HG03060 (cell line): ENCODE results near the gene IMMP2L.

Experiments
- ATAC-seq: cut with Tn5 transposase; IDR thresholded peaks from one replicate; pipeline ENCODE4 v1.9.1; 2021; ENCODE audit warnings: low read depth, moderate number of reproducible peaks; ENCODE audit not compliant: unreplicated experiment

Gene IMMP2L

DNA sequence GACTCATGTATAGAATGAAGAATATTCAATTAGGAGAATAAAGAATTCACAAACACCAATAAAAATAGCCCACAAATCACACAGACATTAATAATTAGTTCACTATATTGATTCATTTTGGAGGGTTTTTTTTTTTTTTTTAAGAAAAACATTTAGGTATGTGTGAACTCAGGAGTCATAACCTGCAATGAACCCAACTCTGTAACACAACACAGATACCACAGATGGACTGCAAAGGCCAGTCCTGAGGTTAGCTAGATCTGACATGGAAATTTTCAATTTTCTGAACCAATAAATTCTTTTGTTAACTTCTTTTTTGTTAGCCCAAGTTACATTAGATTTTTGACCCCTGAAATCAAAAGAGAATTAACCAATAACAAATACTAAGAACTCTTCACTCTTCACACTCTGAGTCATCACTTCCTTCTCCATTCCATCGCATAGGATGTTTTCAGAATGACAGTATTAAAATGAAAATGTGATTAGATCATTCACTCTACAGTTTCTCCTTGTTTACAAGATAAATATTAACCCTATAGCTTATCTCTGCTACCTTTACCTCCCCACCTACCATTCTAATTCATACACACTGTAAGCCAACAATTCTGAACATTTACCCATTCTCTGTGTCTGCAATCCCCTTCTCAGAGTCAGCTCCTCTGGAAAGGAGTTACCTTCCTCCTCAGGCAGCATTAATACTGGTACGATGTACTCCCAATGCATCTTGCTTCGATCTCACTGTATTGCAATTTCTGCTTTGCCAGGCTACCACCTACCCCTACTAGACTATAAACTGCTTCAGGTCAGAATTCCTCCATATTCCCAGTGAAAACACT lies 329.8 kb downstream of the IMMP2L start:
- ATAC-seq: peak; percentile 93

DNA sequence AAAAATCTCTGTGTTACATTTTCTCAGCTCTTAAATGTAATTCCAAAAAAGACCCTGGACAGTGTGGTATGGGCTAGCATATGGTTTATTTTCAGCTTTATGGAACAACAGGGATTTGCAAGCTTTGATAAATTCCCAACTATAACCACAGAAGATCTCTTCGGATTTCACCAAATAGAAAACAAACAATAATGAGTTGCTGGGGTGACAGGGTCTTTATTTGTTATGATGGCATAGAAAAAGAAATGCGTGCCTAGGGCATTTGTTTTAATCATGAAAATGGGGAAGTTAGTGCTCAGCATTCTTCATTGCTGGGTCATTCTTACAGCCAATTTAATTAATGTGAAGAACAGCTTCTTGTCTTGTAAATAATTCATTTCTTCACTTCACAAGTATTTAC lies 332.4 kb downstream of the IMMP2L start:
- no peak for ATAC-seq

DNA sequence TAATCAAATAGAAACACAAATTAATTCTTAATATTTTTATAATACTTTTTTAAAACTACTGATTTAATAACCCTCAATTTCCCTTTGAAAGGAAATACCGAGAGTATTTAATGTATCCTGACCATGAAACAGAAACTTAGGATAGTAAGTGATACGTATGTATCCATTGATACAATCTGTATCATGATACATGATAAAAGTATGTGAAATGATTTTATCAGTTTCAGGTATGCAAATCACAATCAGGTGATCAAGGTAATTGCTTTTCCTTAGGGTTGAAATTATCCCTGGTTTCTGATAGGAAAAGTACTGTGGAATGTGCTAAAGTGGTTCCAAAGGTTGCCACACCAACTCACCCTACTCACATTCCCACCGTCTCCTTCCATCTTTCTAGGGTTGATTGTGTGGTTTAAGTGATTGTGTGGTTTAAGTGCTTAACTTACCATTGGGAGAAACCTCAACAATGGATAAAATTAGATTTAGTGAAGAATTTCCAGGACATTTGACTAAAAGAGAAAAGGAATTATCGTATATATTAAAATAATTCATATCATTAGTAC lies 333.0 kb downstream of the IMMP2L start:
- no peak for ATAC-seq

DNA sequence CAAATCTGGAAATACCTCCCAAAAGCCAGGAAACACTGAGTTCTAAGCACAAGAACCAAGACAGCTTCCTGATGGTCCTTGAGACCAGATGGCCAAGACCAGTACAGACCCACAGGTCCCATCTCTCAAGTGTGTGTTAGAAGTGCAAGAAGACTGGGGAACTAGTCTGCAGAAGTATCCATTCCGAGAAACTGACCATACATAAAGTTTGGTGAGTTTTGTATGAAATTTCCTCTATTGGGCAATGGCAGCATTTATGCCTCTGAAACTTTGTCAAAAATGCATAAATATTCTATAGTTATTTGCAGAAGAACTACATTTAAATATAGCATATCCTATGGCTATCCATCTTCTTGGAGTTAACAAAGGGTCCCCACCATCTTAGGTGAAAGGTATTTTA lies 333.9 kb downstream of the IMMP2L start:
- no peak for ATAC-seq

DNA sequence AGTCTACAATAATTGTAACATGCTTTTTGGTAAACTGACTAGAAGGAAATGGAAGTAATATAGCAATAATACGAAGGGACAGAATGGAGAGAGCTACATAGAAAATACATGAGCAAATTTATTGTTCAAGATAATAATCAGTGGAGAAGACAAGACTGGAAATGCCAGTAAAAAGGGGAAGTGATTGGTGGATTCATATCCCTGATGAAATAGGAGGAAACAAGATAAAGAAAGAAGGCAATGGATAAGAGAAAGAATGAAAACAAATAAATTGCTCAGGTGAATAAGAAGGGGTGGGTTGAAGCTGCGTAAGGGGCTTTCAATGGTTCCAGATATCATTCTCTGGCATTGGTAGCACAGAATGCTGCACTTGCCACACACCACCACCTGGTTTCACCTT lies 335.5 kb downstream of the IMMP2L start:
- ATAC-seq: no peak

DNA sequence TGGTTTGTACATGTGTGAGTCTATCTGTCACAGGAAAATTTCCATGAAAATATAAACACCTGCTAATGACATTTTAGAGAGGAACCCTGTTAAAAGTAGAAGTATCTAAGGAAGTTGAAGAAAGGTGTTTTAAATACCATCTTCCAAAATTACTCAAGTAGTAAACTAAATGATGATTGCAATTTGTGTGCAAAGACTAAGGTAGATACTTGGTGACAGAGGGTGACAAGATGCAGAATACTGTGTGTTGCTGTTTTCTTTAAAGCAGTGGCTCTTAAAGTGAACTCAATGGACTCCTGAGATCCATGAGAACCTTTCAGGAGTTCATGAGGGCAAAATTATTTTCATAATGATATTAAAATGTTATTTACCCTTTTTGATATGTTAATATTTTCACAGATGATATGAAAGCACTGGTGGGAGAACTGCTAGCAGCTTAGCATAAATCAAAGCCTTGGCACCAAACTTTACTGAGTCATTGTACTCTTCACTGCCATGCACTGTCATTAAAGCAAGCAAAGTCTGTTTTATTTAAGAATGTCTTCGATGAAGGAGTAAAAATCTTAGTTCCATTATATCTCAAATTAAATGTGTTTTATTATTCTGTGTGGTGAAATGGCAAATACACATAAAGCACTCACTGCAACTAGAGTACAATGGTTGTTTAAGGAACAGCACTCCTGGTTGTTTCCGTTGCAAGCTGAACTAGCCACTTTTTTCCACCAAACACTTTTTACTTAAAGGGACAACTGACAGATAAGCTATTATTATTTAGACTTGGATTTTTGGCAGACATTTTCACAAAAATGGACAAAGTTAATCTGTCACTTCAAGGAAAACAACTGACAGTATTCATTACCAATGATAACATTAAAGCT lies 337.7 kb downstream of the IMMP2L start:
- ATAC-seq: no peak

DNA sequence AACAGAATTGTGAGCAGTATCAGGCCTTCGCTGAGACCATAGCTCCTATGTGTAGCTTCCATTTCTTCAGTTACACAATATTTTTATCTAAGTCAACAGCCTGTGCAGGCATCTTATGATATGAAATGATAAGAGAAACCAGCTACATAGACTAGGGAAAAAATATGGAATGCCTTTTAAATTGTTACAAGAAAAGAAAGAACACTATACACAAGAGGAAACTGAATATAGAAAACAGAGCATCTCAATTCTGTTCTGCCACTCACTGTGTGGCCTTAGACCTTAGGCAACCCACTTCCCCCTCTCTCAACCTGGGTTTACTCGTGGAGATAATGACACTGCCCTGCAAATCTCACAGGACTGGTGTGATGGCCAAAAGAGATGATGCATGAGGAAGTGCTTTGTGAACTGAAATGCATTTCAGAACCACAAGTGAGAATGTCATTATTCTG lies 338.5 kb downstream of the IMMP2L start:
- ATAC-seq: no peak

DNA sequence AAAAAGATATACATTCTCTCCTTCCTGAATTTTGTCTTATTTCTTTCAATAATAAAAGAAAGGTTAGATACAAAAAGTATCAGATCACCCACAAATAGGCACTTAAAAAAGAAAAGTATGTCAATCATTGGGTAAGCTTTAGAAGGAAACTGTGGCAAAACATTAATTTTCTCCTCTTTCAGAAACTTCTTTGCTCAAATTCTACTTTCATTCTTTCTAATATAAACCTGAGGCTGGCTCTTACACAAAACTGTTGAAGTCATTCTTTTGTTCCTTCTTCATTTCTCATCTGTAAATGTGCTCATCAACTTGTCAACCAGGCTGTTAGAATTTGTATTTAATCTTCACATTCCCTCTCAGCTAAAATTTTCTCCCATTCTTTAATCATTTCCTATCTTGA lies 346.7 kb downstream of the IMMP2L start:
- no peak for ATAC-seq

DNA sequence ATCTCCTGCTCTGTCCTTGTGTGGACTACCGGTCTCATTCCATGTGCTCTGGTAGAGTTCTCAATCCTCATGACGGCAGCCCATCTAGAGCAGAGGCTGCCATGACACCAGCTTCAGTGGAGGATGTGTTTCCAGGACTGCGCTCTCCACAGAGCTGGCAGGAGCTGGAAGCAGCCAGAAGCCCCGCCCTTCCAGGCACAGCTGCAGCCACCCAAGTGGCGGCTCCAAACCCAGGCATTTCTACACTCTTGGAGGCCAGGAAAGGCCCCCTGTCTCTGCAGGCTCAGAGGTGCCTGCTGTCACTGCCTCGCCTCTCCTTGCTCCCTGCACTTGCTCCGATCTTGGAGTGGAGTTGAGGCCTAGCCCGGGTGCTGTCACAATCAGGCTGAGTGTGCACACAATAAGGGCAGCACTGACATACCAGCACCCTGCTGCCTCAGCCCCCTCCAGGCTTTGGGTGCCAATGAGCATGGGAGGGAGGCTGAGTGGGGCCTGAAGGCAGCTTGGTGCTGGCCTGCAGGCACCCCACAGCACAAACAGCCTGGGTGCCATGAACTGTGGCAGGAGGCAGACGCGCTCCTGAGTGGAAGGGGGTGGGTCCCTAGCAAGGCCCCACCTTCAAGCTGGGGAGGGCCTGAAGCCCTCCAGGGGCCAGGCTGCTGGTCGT lies 349.3 kb downstream of the IMMP2L start:
- no peak for ATAC-seq

DNA sequence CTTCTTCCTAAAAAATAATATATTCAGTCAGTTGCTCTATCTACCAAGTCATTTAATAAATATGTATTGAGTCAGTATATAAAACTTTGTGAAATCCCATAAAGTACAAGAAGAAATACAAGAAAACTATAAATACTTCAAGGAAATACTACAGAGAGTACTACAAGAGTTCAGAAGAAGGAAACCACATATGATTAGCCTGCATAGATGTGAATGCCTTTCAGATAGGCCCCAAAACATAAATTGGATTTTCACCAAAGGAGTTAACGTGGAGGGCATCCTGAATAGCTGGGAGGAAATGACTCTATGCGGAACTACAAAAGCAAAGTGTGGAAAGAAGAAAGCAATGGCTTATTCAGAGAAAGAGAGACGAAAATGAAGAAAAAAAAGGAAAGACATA lies 351.3 kb downstream of the IMMP2L start:
- no peak for ATAC-seq

DNA sequence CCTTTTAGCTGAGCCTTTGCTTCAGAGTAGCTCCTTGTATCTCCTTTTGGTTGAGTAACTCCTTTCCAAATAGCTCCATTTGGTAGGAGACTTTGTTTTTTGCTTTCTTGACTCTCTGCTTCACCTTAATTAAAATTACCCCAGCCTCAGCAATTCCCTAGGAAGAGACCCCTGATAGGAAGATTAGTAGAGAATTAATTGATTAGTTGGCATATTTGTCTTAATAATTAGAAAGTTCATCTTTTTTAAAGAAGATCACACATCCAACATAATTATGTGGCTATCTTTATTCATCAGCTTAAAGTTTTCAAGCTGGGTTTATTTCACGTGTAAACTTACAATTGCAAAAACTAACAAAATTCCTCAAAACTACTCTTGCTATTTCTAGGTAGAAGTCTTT lies 352.2 kb downstream of the IMMP2L start:
- no peak for ATAC-seq

DNA sequence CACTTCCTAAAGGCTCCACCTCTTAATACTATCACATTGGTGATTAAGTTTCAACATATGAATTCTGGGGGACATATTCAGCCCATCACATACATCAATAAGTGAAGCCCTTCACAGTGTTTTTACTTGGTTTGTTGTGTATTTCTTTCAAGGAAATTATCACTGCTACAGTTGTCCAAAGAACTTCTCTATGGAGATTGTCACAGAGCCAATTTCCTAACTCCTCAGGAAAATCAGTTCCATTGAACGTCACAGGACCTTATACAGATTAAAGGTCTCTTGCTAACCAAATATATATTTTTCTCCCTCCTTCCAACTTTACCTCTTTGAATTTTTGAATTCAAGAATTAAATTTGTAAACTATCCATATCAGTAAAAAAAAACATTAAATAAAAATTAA lies 357.0 kb downstream of the IMMP2L start:
- ATAC-seq: no peak

DNA sequence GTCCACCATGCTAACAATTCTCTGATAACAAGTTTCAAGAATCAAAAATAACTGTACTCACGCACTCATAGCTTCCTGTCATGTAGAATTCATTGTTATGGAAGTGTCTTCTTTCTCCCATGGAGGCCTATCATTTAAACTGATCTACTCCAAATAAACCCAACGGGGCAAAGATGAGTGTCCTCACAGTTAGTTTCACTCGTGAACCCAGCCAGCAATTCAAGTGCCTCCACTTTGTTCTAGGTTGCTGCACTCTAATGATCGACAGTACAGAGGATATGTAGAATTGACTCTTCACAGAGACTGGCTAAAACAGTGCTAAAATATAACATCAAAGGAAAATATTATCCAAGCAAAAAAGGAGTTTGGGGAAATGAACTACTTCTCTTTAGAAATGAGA lies 360.0 kb downstream of the IMMP2L start:
- ATAC-seq: no peak

DNA sequence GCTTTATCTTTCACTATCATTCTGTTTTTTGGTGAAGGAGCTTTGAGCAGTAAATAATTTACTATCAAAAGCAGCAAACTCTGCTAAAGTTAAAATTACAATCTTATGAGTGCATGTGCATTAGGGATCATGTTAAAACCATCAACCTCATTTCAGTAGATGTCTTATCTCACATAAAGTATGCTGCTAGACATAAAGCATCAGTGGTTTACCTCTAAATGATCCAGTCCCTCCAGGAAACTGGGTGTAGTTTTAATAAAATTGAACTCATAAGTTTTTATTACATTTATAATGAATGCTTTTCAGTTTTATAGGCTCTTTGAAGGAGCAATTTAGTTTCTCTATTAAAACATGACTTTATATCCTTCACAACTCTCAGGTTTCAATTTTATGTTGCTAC lies 362.6 kb downstream of the IMMP2L start:
- ATAC-seq: no peak

DNA sequence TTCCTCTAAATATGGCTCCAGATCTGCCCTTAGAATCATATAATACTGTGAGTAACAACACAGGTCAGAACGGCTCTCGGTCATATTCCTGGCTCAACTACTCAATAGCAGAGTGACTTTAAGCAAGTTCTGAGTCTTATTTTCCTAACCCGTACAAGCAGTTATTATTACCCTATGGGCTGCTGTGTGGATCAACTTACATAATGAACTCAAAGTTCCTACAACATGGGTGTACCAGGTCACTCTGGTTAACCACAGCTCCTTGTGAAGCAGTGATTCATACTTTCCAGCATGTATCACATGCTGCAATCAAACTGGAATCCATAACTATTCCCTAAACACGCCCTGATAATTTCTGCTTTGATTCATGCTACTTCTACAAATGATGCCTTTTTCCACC lies 364.0 kb downstream of the IMMP2L start:
- no peak for ATAC-seq

DNA sequence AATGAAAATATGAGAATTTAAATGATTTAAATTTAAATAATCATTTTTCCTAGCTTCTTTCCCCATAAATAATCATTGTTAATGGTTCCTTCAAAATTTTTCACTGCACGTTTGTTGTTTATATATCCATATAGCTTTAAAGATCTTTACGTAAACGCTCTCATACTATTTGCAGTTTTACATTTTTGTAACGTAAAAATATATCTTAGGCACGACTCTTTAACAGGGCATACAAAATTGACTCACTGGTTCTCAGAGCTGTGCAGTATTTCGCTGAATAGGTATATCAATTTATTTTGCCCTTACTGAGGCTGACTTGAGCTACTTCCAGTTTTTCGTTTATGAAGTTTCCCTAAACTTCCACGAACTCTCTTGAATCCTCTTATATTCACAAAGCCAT lies 365.6 kb downstream of the IMMP2L start:
- ATAC-seq: no peak

DNA sequence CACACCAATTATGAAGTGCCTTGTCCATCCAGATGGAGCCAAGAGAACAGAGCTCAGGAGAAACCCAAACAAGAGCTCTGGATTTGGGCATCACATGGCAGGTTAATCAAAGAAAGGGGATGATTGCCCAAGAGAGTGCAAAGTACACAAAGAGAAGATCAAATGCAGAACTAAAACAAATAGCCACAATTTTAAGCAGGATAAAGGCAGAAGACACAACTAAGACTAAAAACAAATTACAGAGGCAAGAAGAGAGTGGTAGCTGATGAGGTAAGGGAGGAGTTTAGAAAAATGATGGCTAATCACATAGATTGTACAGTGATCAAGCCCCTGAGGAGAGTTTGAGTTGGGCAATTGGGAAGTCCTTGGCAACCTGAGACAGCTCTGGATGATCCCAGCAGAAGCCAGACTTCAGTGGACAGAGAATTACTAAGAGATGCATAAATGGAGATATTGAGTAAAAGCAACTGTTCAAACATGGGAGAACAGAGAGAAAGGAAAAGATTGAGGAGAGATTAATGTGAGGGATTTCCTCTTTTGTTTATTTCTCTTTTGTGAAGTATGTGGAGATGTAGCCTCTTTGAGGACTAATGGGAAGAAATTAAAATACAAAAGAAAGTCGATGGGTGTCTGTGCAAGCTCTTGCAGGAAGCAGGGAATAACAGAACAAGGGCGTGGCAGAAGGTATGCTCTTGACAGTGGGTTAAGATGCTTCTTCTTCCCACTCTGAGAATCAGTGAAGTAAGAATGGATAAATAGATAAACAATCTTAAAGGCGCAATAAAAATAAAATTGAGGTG lies 369.5 kb downstream of the IMMP2L start:
- ATAC-seq: no peak

DNA sequence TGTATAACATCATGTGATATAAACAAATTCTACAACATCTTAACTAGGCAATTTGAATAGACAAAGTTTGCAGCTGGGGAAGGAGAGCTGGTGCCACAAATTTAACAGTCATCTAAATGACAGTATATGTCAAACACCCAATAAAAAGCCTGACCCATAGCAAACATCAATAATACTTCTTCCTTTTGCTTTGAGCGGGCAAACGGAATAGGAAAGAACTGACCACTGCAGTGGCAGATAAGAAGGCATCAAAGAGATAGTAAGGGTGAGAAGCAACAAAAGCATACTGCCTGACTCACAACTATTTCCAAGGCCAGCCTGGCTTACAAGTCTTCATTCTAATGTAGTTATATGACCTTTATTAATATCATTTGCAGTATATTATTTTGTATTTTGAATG lies 371.5 kb downstream of the IMMP2L start:
- ATAC-seq: no peak

DNA sequence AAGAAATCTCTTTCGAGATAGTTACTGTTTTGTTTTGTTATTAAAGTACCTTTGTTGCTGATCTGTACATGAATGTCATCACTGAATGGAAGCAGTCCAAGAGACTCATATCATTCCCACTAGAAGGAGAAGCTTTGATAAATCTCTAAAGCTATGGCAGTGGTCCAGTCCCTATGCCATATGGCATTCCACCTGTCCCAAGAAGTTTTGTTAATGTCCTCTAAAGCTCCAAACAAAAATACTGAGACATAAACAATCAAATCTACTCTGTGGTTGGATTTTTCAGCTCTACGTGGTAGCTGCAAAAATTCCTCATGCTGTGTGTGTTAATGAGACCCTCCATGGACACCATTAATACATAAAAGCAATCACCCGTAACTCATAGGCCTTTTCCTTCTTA lies 377.3 kb downstream of the IMMP2L start:
- no peak for ATAC-seq

DNA sequence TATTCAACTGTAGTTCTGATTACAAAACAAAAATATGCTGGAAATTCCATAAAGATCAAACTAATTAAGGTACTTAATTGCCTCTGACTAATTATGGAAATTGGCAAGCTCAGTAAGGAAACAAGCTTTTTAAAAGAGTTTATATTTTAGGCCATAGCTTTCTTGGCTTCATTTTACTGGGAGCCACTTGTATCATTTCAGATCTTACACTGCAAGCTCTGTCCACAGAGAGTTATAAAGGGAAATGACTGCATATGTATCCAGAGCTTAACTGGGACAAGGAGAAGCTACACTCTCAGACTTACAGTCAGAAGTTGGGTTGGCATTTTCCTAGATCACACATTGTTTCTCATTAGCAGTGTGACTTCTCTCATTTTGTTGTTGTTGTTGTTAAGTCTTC lies 379.0 kb downstream of the IMMP2L start:
- no peak for ATAC-seq
